ENCODE results near the gene MYO1D. TPM values are rescaled to one million over a fixed set of nuclear protein-coding genes. Genes with fewer than 3 reads are reported as not detected.

The MYO1D gene
- total RNA-seq, 1 experiment from 2014 or later, result 29.9 TPM

DNA sequence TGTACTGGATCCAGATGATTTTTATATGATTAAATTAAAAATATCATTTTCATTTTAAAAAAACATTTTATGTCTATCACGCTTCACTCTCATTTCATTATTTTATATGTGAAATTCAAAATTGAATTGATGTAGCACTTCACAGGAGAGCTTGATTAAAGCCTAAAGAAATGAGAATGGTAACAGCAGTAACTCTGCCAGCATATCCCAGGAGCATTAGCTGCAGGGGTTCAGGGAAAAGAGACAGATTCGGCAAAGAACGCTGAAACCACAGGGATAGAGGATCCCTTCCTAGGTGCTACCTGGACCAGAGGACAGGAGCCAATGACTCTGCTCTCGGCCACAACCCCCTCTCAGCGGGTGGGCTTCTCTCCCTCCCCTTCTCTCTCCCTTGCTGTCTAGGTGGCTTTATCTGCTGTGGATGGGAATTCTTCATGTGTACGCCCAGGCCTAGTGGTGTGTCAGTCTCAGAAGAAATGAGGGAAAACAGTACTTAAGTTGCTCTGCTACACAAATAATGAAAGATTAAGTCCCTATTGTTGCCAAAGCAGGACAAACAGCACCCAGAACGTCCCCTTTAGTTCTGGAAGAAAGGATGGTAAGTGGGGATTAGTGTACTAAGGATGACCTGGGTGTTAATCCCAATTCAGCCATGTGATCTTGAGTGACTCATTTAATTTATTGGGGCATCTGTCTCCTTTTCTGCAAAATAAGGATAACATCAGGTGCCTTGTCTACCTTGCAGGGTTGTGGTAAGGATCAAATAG lies 266.9 kb downstream of the MYO1D start:
- Mint-ChIP-seq H3K9me3 (peaks cover 8% of the 10 kb centered on the region; the same call in 1 of the 2 replicates), H3K27ac (no peak overlapping the region), H3K4me1 (peaks cover 5% of the 10 kb centered on the region; the same call in 1 of the 2 replicates), H3K36me3 (no peaks in the 10 kb centered on the region), H3K4me3 (no peak overlapping the region), H3K27me3 (ENCODE audit: low read depth) (no peaks in the 10 kb centered on the region; the same call in 1 of the 2 replicates)
- DNase-seq (ENCODE audit: low spot score), result peak; percentile 33
- CTCF ChIA-PET, result no interaction called here
- TF ChIP-seq, protein P1, sequence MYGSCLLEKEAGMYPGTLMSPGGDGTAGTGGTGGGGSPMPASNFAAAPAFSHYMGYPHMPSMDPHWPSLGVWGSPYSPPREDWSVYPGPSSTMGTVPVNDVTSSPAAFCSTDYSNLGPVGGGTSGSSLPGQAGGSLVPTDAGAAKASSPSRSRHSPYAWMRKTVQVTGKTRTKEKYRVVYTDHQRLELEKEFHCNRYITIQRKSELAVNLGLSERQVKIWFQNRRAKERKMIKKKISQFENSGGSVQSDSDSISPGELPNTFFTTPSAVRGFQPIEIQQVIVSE (CRISPR knock-in tag; IDR thresholded peaks at IDR 0.05; ENCODE audit: borderline replicate concordance), result no peak
- TF ChIP-seq, protein P2, sequence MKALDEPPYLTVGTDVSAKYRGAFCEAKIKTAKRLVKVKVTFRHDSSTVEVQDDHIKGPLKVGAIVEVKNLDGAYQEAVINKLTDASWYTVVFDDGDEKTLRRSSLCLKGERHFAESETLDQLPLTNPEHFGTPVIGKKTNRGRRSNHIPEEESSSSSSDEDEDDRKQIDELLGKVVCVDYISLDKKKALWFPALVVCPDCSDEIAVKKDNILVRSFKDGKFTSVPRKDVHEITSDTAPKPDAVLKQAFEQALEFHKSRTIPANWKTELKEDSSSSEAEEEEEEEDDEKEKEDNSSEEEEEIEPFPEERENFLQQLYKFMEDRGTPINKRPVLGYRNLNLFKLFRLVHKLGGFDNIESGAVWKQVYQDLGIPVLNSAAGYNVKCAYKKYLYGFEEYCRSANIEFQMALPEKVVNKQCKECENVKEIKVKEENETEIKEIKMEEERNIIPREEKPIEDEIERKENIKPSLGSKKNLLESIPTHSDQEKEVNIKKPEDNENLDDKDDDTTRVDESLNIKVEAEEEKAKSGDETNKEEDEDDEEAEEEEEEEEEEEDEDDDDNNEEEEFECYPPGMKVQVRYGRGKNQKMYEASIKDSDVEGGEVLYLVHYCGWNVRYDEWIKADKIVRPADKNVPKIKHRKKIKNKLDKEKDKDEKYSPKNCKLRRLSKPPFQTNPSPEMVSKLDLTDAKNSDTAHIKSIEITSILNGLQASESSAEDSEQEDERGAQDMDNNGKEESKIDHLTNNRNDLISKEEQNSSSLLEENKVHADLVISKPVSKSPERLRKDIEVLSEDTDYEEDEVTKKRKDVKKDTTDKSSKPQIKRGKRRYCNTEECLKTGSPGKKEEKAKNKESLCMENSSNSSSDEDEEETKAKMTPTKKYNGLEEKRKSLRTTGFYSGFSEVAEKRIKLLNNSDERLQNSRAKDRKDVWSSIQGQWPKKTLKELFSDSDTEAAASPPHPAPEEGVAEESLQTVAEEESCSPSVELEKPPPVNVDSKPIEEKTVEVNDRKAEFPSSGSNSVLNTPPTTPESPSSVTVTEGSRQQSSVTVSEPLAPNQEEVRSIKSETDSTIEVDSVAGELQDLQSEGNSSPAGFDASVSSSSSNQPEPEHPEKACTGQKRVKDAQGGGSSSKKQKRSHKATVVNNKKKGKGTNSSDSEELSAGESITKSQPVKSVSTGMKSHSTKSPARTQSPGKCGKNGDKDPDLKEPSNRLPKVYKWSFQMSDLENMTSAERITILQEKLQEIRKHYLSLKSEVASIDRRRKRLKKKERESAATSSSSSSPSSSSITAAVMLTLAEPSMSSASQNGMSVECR (CRISPR knock-in tag; IDR thresholded peaks at IDR 0.05; ENCODE audit: borderline replicate concordance), result no peak
- TF ChIP-seq TEAD1 (CRISPR knock-in tag; IDR thresholded peaks at IDR 0.05), result no peak
- TF ChIP-seq SMAD4 (CRISPR knock-in tag; IDR thresholded peaks at IDR 0.05), result no peak
- TF ChIP-seq NR2C2 (CRISPR knock-in tag; IDR thresholded peaks at IDR 0.05), result no peak
- no peak for TF ChIP-seq JAZF1 (CRISPR knock-in tag; IDR thresholded peaks at IDR 0.05)
- no peak for TF ChIP-seq SMAD3 (CRISPR knock-in tag; IDR thresholded peaks at IDR 0.05; ENCODE audit: borderline replicate concordance)
- no peak for TF ChIP-seq NR1H2 (CRISPR knock-in tag; IDR thresholded peaks at IDR 0.05)
- TF ChIP-seq NR3C1 (CRISPR knock-in tag; conservative IDR thresholded peaks at IDR 0.05; ENCODE audit: low read depth), result no peak
- TF ChIP-seq NFYB (CRISPR knock-in tag; conservative IDR thresholded peaks at IDR 0.05; ENCODE audit: low read depth), result no peak
- TF ChIP-seq, protein P3, sequence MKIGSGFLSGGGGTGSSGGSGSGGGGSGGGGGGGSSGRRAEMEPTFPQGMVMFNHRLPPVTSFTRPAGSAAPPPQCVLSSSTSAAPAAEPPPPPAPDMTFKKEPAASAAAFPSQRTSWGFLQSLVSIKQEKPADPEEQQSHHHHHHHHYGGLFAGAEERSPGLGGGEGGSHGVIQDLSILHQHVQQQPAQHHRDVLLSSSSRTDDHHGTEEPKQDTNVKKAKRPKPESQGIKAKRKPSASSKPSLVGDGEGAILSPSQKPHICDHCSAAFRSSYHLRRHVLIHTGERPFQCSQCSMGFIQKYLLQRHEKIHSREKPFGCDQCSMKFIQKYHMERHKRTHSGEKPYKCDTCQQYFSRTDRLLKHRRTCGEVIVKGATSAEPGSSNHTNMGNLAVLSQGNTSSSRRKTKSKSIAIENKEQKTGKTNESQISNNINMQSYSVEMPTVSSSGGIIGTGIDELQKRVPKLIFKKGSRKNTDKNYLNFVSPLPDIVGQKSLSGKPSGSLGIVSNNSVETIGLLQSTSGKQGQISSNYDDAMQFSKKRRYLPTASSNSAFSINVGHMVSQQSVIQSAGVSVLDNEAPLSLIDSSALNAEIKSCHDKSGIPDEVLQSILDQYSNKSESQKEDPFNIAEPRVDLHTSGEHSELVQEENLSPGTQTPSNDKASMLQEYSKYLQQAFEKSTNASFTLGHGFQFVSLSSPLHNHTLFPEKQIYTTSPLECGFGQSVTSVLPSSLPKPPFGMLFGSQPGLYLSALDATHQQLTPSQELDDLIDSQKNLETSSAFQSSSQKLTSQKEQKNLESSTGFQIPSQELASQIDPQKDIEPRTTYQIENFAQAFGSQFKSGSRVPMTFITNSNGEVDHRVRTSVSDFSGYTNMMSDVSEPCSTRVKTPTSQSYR (CRISPR knock-in tag; IDR thresholded peaks at IDR 0.05), result no peak
- TF ChIP-seq, protein P4, sequence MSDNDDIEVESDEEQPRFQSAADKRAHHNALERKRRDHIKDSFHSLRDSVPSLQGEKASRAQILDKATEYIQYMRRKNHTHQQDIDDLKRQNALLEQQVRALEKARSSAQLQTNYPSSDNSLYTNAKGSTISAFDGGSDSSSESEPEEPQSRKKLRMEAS (CRISPR knock-in tag; IDR thresholded peaks at IDR 0.05), result no peak
- no peak for TF ChIP-seq ZNF138 (CRISPR knock-in tag; conservative IDR thresholded peaks at IDR 0.05)
- no peak for TF ChIP-seq EMX1 (CRISPR knock-in tag; IDR thresholded peaks at IDR 0.05)
- TF ChIP-seq, protein P5, sequence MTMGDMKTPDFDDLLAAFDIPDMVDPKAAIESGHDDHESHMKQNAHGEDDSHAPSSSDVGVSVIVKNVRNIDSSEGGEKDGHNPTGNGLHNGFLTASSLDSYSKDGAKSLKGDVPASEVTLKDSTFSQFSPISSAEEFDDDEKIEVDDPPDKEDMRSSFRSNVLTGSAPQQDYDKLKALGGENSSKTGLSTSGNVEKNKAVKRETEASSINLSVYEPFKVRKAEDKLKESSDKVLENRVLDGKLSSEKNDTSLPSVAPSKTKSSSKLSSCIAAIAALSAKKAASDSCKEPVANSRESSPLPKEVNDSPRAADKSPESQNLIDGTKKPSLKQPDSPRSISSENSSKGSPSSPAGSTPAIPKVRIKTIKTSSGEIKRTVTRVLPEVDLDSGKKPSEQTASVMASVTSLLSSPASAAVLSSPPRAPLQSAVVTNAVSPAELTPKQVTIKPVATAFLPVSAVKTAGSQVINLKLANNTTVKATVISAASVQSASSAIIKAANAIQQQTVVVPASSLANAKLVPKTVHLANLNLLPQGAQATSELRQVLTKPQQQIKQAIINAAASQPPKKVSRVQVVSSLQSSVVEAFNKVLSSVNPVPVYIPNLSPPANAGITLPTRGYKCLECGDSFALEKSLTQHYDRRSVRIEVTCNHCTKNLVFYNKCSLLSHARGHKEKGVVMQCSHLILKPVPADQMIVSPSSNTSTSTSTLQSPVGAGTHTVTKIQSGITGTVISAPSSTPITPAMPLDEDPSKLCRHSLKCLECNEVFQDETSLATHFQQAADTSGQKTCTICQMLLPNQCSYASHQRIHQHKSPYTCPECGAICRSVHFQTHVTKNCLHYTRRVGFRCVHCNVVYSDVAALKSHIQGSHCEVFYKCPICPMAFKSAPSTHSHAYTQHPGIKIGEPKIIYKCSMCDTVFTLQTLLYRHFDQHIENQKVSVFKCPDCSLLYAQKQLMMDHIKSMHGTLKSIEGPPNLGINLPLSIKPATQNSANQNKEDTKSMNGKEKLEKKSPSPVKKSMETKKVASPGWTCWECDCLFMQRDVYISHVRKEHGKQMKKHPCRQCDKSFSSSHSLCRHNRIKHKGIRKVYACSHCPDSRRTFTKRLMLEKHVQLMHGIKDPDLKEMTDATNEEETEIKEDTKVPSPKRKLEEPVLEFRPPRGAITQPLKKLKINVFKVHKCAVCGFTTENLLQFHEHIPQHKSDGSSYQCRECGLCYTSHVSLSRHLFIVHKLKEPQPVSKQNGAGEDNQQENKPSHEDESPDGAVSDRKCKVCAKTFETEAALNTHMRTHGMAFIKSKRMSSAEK (CRISPR knock-in tag; IDR thresholded peaks at IDR 0.05; ENCODE audit: borderline replicate concordance), result no peak
- TF ChIP-seq, protein P6, sequence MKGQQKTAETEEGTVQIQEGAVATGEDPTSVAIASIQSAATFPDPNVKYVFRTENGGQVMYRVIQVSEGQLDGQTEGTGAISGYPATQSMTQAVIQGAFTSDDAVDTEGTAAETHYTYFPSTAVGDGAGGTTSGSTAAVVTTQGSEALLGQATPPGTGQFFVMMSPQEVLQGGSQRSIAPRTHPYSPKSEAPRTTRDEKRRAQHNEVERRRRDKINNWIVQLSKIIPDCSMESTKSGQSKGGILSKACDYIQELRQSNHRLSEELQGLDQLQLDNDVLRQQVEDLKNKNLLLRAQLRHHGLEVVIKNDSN (CRISPR knock-in tag; IDR thresholded peaks at IDR 0.05), result no peak
- TF ChIP-seq TEAD4 (CRISPR knock-in tag; IDR thresholded peaks at IDR 0.05), result no peak
- TF ChIP-seq, protein P7, sequence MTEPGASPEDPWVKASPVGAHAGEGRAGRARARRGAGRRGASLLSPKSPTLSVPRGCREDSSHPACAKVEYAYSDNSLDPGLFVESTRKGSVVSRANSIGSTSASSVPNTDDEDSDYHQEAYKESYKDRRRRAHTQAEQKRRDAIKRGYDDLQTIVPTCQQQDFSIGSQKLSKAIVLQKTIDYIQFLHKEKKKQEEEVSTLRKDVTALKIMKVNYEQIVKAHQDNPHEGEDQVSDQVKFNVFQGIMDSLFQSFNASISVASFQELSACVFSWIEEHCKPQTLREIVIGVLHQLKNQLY (CRISPR knock-in tag; IDR thresholded peaks at IDR 0.05), result no peak
- POLR2A ChIA-PET, result no interaction called here
- ATAC-seq, result peak; percentile 53
